HCT116 (cell line): Measurements from ENCODE around the gene ZMYND11. TPM values are rescaled to one million over a fixed set of nuclear protein-coding genes. Genes with fewer than 3 reads are reported as not detected.

Experiments
- ATAC-seq: fragments of 200-7000 bp; cut with Tn5 transposase; 2 replicates; pipeline ENCODE4 v1.9.1; 2020; ENCODE audit warnings: mild to moderate bottlenecking, moderate library complexity
- BruUV-seq: library from RNA; stranded (reverse); fragments of 400-500 nt; replicated peaks from 2 replicates; lab custom pipeline; 2021; lab: Mats Ljungman, UMichigan
- CTCF ChIA-PET: fragments of 300-600 bp; sonication (Branson Sonifier 250); formaldehyde crosslinking; loops from one replicate; lab custom pipeline; 2021; ENCODE audit warnings: antibody characterized with exemption; lab: Charles Lee
- POLR2A ChIA-PET: fragments of 300-600, 350-600 bp; sonication (Branson Sonifier 250); formaldehyde crosslinking; loops from one replicate; lab custom pipeline; 2021; ENCODE audit warnings: antibody characterized with exemption; lab: Charles Lee
- RAD21 ChIA-PET, 2 experiments: fragments of 300-600 bp; sonication (Branson Sonifier 250); formaldehyde crosslinking; loops; one replicate each; lab custom pipeline; 2023; ENCODE audit warnings: low total read pairs in 2 of 2; ENCODE audit not compliant: uncharacterized antibody in 2 of 2, unreplicated experiment in 2 of 2, low non-redundant PET in 1 of 2; lab: Charles Lee
- DNase-seq: peaks from one replicate; pipeline ENCODE4 v3.0.0-alpha.2; 2010; ENCODE audit warnings: low read depth, low spot score
- H2AFZ ChIP-seq: fragments of 200-600 bp; shearing (Covaris generic), sonication (generic); 2 replicates; pipeline ENCODE4 v1.6.1; 2017; ENCODE audit warnings: low read depth, mixed run types, mixed read lengths, antibody characterized with exemption, low read length; ENCODE audit not compliant: poor library complexity, severe bottlenecking
- H3K27ac ChIP-seq: 2 replicates; pipeline ENCODE4 v1.5.1; 2012; ENCODE audit warnings: low read depth, low read length
- H3K27me3 ChIP-seq: fragments of 200-600 bp; sonication (generic); 2 replicates; pipeline ENCODE4 v1.6.1; 2016; ENCODE audit warnings: mixed run types, low read length, mixed read lengths; ENCODE audit not compliant: insufficient read depth
- H3K36me3 ChIP-seq, 2 experiments: fragments of 200-500 bp in 1 of 2; fragments of 200-600 bp in 1 of 2; sonication (Bioruptor generic) in 1 of 2; sonication (generic) in 1 of 2; 2 replicates each; pipeline versions ENCODE4 v1.5.1 to v1.6.1; 2014 to 2016; ENCODE audit warnings: low read length in 2 of 2, inconsistent platforms in 1 of 2, mixed read lengths in 1 of 2, mixed run types in 1 of 2; ENCODE audit not compliant: insufficient read depth in 2 of 2, control insufficient read depth in 1 of 2
- H3K4me1 ChIP-seq, 2 experiments: fragments of 200-600 bp in 1 of 2; sonication (generic) in 1 of 2; 2 replicates each; pipeline versions ENCODE4 v1.5.1 to v1.6.1; 2012 to 2017; ENCODE audit warnings: low read length in 2 of 2, inconsistent platforms in 1 of 2, mild to moderate bottlenecking in 1 of 2, mixed read lengths in 1 of 2, mixed run types in 1 of 2, moderate library complexity in 1 of 2; ENCODE audit not compliant: insufficient read depth in 2 of 2, control insufficient read depth in 1 of 2
- H3K4me2 ChIP-seq: fragments of 200-600 bp; sonication (generic); 2 replicates; pipeline ENCODE4 v1.6.1; 2017; ENCODE audit warnings: mixed run types, low read length, mixed read lengths
- H3K4me3 ChIP-seq, 2 experiments: fragments of 200-600 bp in 1 of 2; sonication (generic) in 1 of 2; replicated peaks in 1 of 2; 2 replicates each; pipeline ENCODE4 v1.5.1; 2011 to 2016; ENCODE audit warnings: low read length in 2 of 2, control low read depth in 1 of 2, low read depth in 1 of 2, mild to moderate bottlenecking in 1 of 2, mixed read lengths in 1 of 2, mixed run types in 1 of 2
- H3K79me2 ChIP-seq: fragments of 200-600 bp; sonication (generic); 2 replicates; pipeline ENCODE4 v1.6.1; 2017; ENCODE audit warnings: mild to moderate bottlenecking, mixed run types, low read length, moderate library complexity, mixed read lengths; ENCODE audit not compliant: insufficient read depth
- H3K9ac ChIP-seq: fragments of 200-600 bp; sonication (generic); 2 replicates; pipeline ENCODE4 v1.6.1; 2016; ENCODE audit warnings: low read length, mixed read lengths
- H3K9me2 ChIP-seq: fragments of 200-600 bp; sonication (generic), shearing (Covaris generic); 2 replicates; pipeline ENCODE4 v1.6.1; 2017; ENCODE audit warnings: mixed run types, mild to moderate bottlenecking, moderate library complexity; ENCODE audit not compliant: insufficient read depth
- H3K9me3 ChIP-seq, 2 experiments: fragments of 200-500 bp in 1 of 2; fragments of 200-600 bp in 1 of 2; sonication (Bioruptor generic) in 1 of 2; sonication (generic) in 1 of 2; 2 replicates each; pipeline ENCODE4 v1.6.1; 2014 to 2017; ENCODE audit warnings: low read length in 2 of 2, mixed read lengths in 2 of 2, inconsistent platforms in 1 of 2, low read depth in 1 of 2, mild to moderate bottlenecking in 1 of 2, mixed run types in 1 of 2, moderate library complexity in 1 of 2; ENCODE audit not compliant: control insufficient read depth in 1 of 2, insufficient read depth in 1 of 2
- H4K20me1 ChIP-seq: fragments of 200-600 bp; sonication (generic), shearing (Covaris generic); 2 replicates; pipeline ENCODE4 v1.6.1; 2017; ENCODE audit warnings: mixed run types, mild to moderate bottlenecking, moderate library complexity; ENCODE audit not compliant: insufficient read depth
- ATF3 ChIP-seq: IDR thresholded peaks from 2 replicates; pipeline ENCODE4 v1.6.1; 2012
- CBX3 ChIP-seq: IDR thresholded peaks from 2 replicates; pipeline ENCODE4 v1.6.1; 2012; ENCODE audit warnings: low read depth
- CEBPB ChIP-seq: IDR thresholded peaks from 2 replicates; pipeline ENCODE4 v1.6.1; 2012; ENCODE audit warnings: low read depth
- EZH2 ChIP-seq: fragments of 200-600 bp; sonication (generic); IDR thresholded peaks from 2 replicates; pipeline ENCODE4 v1.6.1; 2017; ENCODE audit warnings: antibody characterized with exemption, mixed run types
- EZH2phosphoT487 ChIP-seq: fragments of 200-600 bp; IDR thresholded peaks from 2 replicates; pipeline ENCODE4 v1.6.1; 2018; ENCODE audit warnings: antibody characterized with exemption, borderline replicate concordance
- MAX ChIP-seq: IDR thresholded peaks from 2 replicates; pipeline ENCODE4 v1.6.1; 2012
- RAD21 ChIP-seq: IDR thresholded peaks from 2 replicates; pipeline ENCODE4 v1.6.1; 2012; ENCODE audit warnings: low read depth, mild to moderate bottlenecking
- SIN3A ChIP-seq: IDR thresholded peaks from 2 replicates; pipeline ENCODE4 v1.6.1; 2012; ENCODE audit warnings: low read depth
- TCF7L2 ChIP-seq: IDR thresholded peaks from 2 replicates; pipeline ENCODE4 v1.7.0; 2011; ENCODE audit warnings: borderline replicate concordance, inconsistent platforms; ENCODE audit not compliant: insufficient read depth, insufficient read length; ENCODE audit errors: extremely low read depth
- ZNF274 ChIP-seq: fragments of 200-500 bp; sonication (Bioruptor generic); IDR thresholded peaks from 2 replicates; pipeline ENCODE4 v1.6.1; 2014; ENCODE audit warnings: mild to moderate bottlenecking, low read depth, low read length, inconsistent platforms
- intact Hi-C: fragments of 100-400 bp; cut with micrococcal nuclease; formaldehyde crosslinking; loops from 2 replicates; pipeline ENCODE4 v1.10.0; 2022
- total RNA-seq: library from RNA; stranded (reverse); gene quantifications from one replicate; pipeline ENCODE4 v1.2.1, GENCODE V29; 2021; ENCODE audit not compliant: unreplicated experiment

Gene ZMYND11
- total RNA-seq, 1 experiment from 2014 or later = 28.3 TPM

GRCh38 chr10:235915-236314, 100.7 kb downstream of the ZMYND11 start:
- no peak overlapping the region for H3K4me2 ChIP-seq
- ATAC-seq (no peak), DNase-seq (no peak)
- H3K4me3 ChIP-seq = no peak overlapping the region
- H3K9me3 ChIP-seq = no peaks in the 10 kb centered on the region
- no peak overlapping the region for H3K9ac ChIP-seq
- H3K9me2 ChIP-seq = no peaks in the 10 kb centered on the region
- no peak overlapping the region for H2AFZ ChIP-seq
- intact Hi-C loops = no loop called here
- ChIA-PET RAD21 (no interaction called here), CTCF (no interaction called here), POLR2A (no interaction called here)
- H3K36me3 ChIP-seq = no peaks in the 10 kb centered on the region
- no peaks in the 10 kb centered on the region for H3K79me2 ChIP-seq
- no TSS peak for BruUV-seq
- H3K27ac ChIP-seq = no peak overlapping the region
- no peaks in the 10 kb centered on the region for H3K27me3 ChIP-seq
- TF ChIP-seq EZH2phosphoT487 = no peak
- no peak for TF ChIP-seq ZNF274
- TF ChIP-seq TCF7L2 = no peak
- no peak for TF ChIP-seq EZH2
- no peaks in the 10 kb centered on the region for H4K20me1 ChIP-seq
- no peaks in the 10 kb centered on the region for H3K4me1 ChIP-seq

- DNase-seq = no peak
- POLR2A ChIA-PET = no interaction called here
- H3K4me1 ChIP-seq = no peaks in the 10 kb centered on the region
- H3K9me3 ChIP-seq = no peaks in the 10 kb centered on the region
- no peak overlapping the region for H3K4me3 ChIP-seq
- H3K9me2 ChIP-seq = no peaks in the 10 kb centered on the region
- no peaks in the 10 kb centered on the region for H4K20me1 ChIP-seq
- H3K27me3 ChIP-seq = no peaks in the 10 kb centered on the region
- no peaks in the 10 kb centered on the region for H3K79me2 ChIP-seq
- CTCF ChIA-PET = interaction anchor here (2.1 kb wide), 1 partner anchor 8 kb away, joined by 7 read pairs; no protein-coding TSS in a partner anchor
- RAD21 ChIA-PET = no interaction called here
- intact Hi-C loops = no loop called here
- no peaks in the 10 kb centered on the region; a peak in 1 of 4 replicates for H3K36me3 ChIP-seq
- ATAC-seq = no peak
- BruUV-seq = no TSS peak
- TF ChIP-seq RAD21 = peak; percentile 46; the same call in 1 of the 2 replicates
- no peak for TF ChIP-seq CBX3
- no peak for TF ChIP-seq MAX
- no peak for TF ChIP-seq EZH2
- TF ChIP-seq ATF3 = no peak
- TF ChIP-seq SIN3A = no peak
- TF ChIP-seq CEBPB = no peak
- H3K9ac ChIP-seq = no peak overlapping the region
- H3K4me2 ChIP-seq = no peak overlapping the region
- no peak overlapping the region for H3K27ac ChIP-seq
- no peak overlapping the region for H2AFZ ChIP-seq
Measured at GRCh38 chr10:239109-239508, 103.9 kb downstream of the ZMYND11 start.
